Erythroblast (primary cell): ENCODE results near the gene SOWAHB.

ENCODE experiments used
- GATA1 ChIP-seq: IDR thresholded peaks from 2 replicates; pipeline ENCODE4 v1.6.1; 2011; ENCODE audit warnings: low read depth, mild to moderate bottlenecking, control low read depth, low read length, moderate library complexity
- POLR2A ChIP-seq: IDR thresholded peaks from 2 replicates; pipeline ENCODE4 v1.6.1; 2011; ENCODE audit warnings: mild to moderate bottlenecking, low read length

DNA sequence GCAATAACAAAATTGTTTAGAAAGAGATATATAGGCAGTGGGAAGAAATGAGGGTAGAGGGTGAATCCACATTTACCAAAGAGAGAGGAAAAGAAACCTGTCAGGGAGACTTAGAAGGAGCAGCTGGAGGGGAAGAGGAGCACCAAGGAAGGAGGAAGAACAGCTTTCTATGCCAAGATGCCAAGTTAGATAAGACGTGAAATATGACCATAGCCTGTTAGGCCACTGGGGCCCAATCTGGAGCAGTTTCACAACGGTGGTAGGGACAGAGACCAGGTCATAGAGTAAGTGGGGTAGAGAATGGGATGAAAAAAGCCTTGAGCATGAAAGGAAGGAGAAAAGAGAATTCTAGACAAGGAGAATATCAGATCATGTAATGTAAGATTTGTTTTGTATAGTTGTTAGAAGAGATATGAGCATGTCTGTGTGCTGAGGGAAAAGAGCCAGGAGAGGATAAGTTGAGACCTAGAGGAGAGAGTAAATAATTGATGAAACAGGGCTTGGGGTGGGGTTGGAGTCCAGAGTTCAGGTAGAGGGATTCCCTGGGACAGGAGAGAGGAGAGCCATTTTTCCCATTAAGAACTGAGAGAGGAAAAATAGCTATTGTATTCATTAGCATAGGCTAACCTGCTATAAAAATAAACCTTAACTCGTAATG, 4.4 kb upstream of the SOWAHB start:
- no peak for TF ChIP-seq POLR2A
- no peak for TF ChIP-seq GATA1
